Measurements from ENCODE around the gene FLNA. TPM values are rescaled to one million over a fixed set of nuclear protein-coding genes. Genes with fewer than 3 reads are reported as not detected.
A peak's percentile ranks its signal among the peaks of the same experiment; 100 is the strongest.

Gene FLNA
- total RNA-seq, 1 donor from 2014 or later, result 2,809 TPM

GRCh38 chrX:154355776-154356140 is 18.7 kb downstream of the FLNA start:
- no peak overlapping the region for H3K4me3 Mint-ChIP-seq (ENCODE audit: unreplicated experiment)
- Histone ChIP-seq H3K27ac (ENCODE audit: low read depth, low read length) (no peak overlapping the region), H2AFZ (ENCODE audit: low read depth, low read length) (no peak overlapping the region), H3K27me3 (ENCODE audit: insufficient read depth, low read length) (no peaks in the 10 kb centered on the region), H3K79me2 (ENCODE audit: insufficient read depth, low read length) (peaks cover 61% of the 10 kb centered on the region), H3K36me3 (ENCODE audit: insufficient read depth, low read length) (peaks cover 17% of the 10 kb centered on the region), H3K4me3 (ENCODE audit: insufficient read depth, low read depth, low read length) (no peak overlapping the region), H4K20me1 (ENCODE audit: insufficient read depth, low read length) (peaks cover 100% of the 10 kb centered on the region), H3K4me2 (ENCODE audit: low read length) (no peak overlapping the region), H3K4me1 (ENCODE audit: insufficient read depth, low read length) (no peaks in the 10 kb centered on the region), H3K9me3 (ENCODE audit: insufficient read depth, low read depth, low read length) (no peaks in the 10 kb centered on the region), H3K9ac (ENCODE audit: low read length) (no peak overlapping the region)
- H3K27me3 Mint-ChIP-seq (ENCODE audit: low read depth, unreplicated experiment), result no peaks in the 10 kb centered on the region
- no peak overlapping the region for H3K27ac Mint-ChIP-seq (ENCODE audit: unreplicated experiment)
- TF ChIP-seq CTCF (IDR thresholded peaks at IDR 0.05; ENCODE audit: insufficient read depth, low read depth, low read length) (no peak), EZH2 (IDR thresholded peaks at IDR 0.05; ENCODE audit: insufficient read depth, low read length) (no peak)
- H3K4me1 Mint-ChIP-seq (ENCODE audit: low read depth, unreplicated experiment), result peaks cover 5% of the 10 kb centered on the region
- peaks cover 6% of the 10 kb centered on the region for H3K36me3 Mint-ChIP-seq (ENCODE audit: low read depth, unreplicated experiment)
- FAIRE-seq (no peak), DNase-seq (ENCODE audit: low read depth) (no peak)
- no peaks in the 10 kb centered on the region for H3K9me3 Mint-ChIP-seq (ENCODE audit: unreplicated experiment)

GRCh38 chrX:154355094-154355775 is 19.2 kb downstream of the FLNA start:
- Histone ChIP-seq H3K4me1 (ENCODE audit: insufficient read depth, low read length) (no peaks in the 10 kb centered on the region), H3K9ac (ENCODE audit: low read length) (no peak overlapping the region), H2AFZ (ENCODE audit: low read depth, low read length) (no peak overlapping the region), H3K79me2 (ENCODE audit: insufficient read depth, low read length) (peaks cover 57% of the 10 kb centered on the region), H3K36me3 (ENCODE audit: insufficient read depth, low read length) (peaks cover 17% of the 10 kb centered on the region), H3K27me3 (ENCODE audit: insufficient read depth, low read length) (no peaks in the 10 kb centered on the region), H3K4me2 (ENCODE audit: low read length) (no peak overlapping the region), H4K20me1 (ENCODE audit: insufficient read depth, low read length) (peaks cover 100% of the 10 kb centered on the region), H3K9me3 (ENCODE audit: insufficient read depth, low read depth, low read length) (no peaks in the 10 kb centered on the region), H3K4me3 (ENCODE audit: insufficient read depth, low read depth, low read length) (no peak overlapping the region), H3K27ac (ENCODE audit: low read depth, low read length) (no peak overlapping the region)
- Mint-ChIP-seq H3K27ac (ENCODE audit: unreplicated experiment) (no peak overlapping the region), H3K4me1 (ENCODE audit: low read depth, unreplicated experiment) (peaks cover 4% of the 10 kb centered on the region), H3K36me3 (ENCODE audit: low read depth, unreplicated experiment) (peaks cover 6% of the 10 kb centered on the region), H3K4me3 (ENCODE audit: unreplicated experiment) (no peak overlapping the region), H3K9me3 (ENCODE audit: unreplicated experiment) (no peaks in the 10 kb centered on the region), H3K27me3 (ENCODE audit: low read depth, unreplicated experiment) (no peaks in the 10 kb centered on the region)
- no peak for TF ChIP-seq EZH2 (IDR thresholded peaks at IDR 0.05; ENCODE audit: insufficient read depth, low read length)
- TF ChIP-seq CTCF (IDR thresholded peaks at IDR 0.05; ENCODE audit: insufficient read depth, low read depth, low read length), result no peak
- DNase-seq (ENCODE audit: low read depth), result no peak
- FAIRE-seq, result no peak

- H4K20me1 ChIP-seq (ENCODE audit: insufficient read depth, low read length), result peaks cover 98% of the 10 kb centered on the region
- H3K27me3 ChIP-seq (ENCODE audit: insufficient read depth, low read length), result no peaks in the 10 kb centered on the region
- no peaks in the 10 kb centered on the region for H3K4me1 ChIP-seq (ENCODE audit: insufficient read depth, low read length)
- Mint-ChIP-seq H3K27me3 (ENCODE audit: low read depth, unreplicated experiment) (no peaks in the 10 kb centered on the region), H3K36me3 (ENCODE audit: low read depth, unreplicated experiment) (peaks cover 6% of the 10 kb centered on the region), H3K27ac (ENCODE audit: unreplicated experiment) (peak overlapping the region; percentile 7), H3K9me3 (ENCODE audit: unreplicated experiment) (no peaks in the 10 kb centered on the region), H3K4me3 (ENCODE audit: unreplicated experiment) (no peak overlapping the region), H3K4me1 (ENCODE audit: low read depth, unreplicated experiment) (peaks cover 4% of the 10 kb centered on the region)
- H2AFZ ChIP-seq (ENCODE audit: low read depth, low read length), result no peak overlapping the region
- no peak for TF ChIP-seq EZH2 (IDR thresholded peaks at IDR 0.05; ENCODE audit: insufficient read depth, low read length)
- TF ChIP-seq CTCF (IDR thresholded peaks at IDR 0.05; ENCODE audit: insufficient read depth, low read depth, low read length), result no peak
- H3K36me3 ChIP-seq (ENCODE audit: insufficient read depth, low read length), result peaks cover 23% of the 10 kb centered on the region
- H3K9ac ChIP-seq (ENCODE audit: low read length), result no peak overlapping the region
- DNase-seq (ENCODE audit: low read depth) (no peak), FAIRE-seq (no peak)
- no peak overlapping the region for H3K4me2 ChIP-seq (ENCODE audit: low read length)
- H3K9me3 ChIP-seq (ENCODE audit: insufficient read depth, low read depth, low read length), result no peaks in the 10 kb centered on the region
- no peak overlapping the region for H3K4me3 ChIP-seq (ENCODE audit: insufficient read depth, low read depth, low read length)
- peaks cover 50% of the 10 kb centered on the region for H3K79me2 ChIP-seq (ENCODE audit: insufficient read depth, low read length)
- no peak overlapping the region for H3K27ac ChIP-seq (ENCODE audit: low read depth, low read length)
Observed at GRCh38 chrX:154354516-154354915, 19.9 kb downstream of the FLNA start.

Measured in astrocyte (in vitro differentiated cells and primary cell).